ENCODE results near the gene SFXN2.

DNA sequence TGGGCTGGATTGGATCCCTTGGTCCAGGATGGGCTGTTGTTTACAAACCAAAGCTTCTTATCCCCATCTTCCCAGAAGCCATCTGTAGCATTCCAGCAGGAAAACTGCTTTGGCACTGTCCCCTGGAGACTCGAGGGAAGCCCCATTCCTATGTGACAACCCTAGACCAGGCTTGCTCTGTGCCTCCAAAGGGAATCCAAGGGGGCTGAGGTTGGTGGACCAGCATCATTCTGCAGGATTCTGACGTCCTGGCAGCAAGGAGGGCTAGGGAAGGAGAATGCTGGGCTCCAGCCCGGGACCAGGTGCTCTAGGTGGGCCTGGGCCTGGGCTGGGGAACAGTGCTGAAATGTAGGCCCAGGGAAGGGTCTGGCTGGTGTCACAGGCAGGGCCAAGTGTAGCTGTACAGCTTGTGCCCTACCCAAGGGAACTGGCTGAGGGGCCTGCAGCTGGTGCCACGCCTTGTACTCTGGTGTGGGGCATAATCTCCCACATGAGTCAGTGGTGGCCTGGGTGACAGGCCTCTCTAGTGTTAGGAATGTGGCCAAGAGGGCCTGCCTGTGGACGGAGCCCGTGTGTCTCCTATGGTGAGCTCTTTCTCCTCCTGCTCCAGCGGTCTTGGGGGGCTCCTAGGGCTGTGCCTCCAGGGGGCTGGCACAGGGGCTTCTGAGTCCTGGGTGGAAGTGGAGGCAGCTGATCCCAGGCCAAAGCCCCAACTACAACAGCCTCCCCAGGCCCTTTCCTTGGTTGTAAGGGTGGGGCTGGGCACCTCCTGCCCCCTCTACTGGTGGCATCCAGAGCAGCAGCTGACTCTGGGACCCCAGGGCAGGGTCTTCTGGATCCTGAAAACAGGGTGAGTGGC is 45.0 kb upstream of the SFXN2 start:
- TF ChIP-seq, protein P1, sequence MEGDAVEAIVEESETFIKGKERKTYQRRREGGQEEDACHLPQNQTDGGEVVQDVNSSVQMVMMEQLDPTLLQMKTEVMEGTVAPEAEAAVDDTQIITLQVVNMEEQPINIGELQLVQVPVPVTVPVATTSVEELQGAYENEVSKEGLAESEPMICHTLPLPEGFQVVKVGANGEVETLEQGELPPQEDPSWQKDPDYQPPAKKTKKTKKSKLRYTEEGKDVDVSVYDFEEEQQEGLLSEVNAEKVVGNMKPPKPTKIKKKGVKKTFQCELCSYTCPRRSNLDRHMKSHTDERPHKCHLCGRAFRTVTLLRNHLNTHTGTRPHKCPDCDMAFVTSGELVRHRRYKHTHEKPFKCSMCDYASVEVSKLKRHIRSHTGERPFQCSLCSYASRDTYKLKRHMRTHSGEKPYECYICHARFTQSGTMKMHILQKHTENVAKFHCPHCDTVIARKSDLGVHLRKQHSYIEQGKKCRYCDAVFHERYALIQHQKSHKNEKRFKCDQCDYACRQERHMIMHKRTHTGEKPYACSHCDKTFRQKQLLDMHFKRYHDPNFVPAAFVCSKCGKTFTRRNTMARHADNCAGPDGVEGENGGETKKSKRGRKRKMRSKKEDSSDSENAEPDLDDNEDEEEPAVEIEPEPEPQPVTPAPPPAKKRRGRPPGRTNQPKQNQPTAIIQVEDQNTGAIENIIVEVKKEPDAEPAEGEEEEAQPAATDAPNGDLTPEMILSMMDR (conservative IDR thresholded peaks at IDR 0.05 in 1 of 2, IDR thresholded peaks at IDR 0.05 in 1 of 2; ENCODE audit: low read depth in 1 of 2, low read length in 2 of 2) = peak; percentile 30 to 35
- TF ChIP-seq EZH2 (IDR thresholded peaks at IDR 0.05; ENCODE audit: low read length, missing control alignments) = no peak

All from fibroblast of lung (primary cell).